Loucy (cell line): ENCODE measurements around the gene AARS2.

Source experiments
- H2AFZ ChIP-seq: fragments of 200-600 bp; sonication (generic); 2 replicates; pipeline ENCODE4 v1.6.0; 2016; ENCODE audit warnings: antibody characterized with exemption, mild to moderate bottlenecking, low read length, moderate library complexity
- H3F3A ChIP-seq: fragments of 200-600 bp; 2 replicates; pipeline ENCODE4 v1.6.0; 2016; ENCODE audit warnings: antibody characterized with exemption, low read depth, mild to moderate bottlenecking
- H3K27me3 ChIP-seq: fragments of 200-600 bp; sonication (generic); 2 replicates; pipeline ENCODE4 v1.6.1; 2014; ENCODE audit warnings: low read length, mild to moderate bottlenecking; ENCODE audit not compliant: insufficient read depth, poor library complexity, severe bottlenecking
- H3K36me3 ChIP-seq: fragments of 200-600 bp; sonication (generic); 2 replicates; pipeline ENCODE4 v1.6.1; 2016; ENCODE audit warnings: low read length; ENCODE audit not compliant: insufficient read depth
- H3K4me1 ChIP-seq: fragments of 200-600 bp; sonication (generic); 2 replicates; pipeline ENCODE4 v1.5.1; 2014; ENCODE audit warnings: low read length, mild to moderate bottlenecking; ENCODE audit not compliant: insufficient read depth, poor library complexity, severe bottlenecking
- H3K4me2 ChIP-seq: fragments of 200-600 bp; sonication (generic); 2 replicates; pipeline ENCODE4 v1.6.0; 2014; ENCODE audit warnings: antibody characterized with exemption, low read length, low read depth, mild to moderate bottlenecking; ENCODE audit not compliant: poor library complexity, severe bottlenecking
- H3K4me3 ChIP-seq: fragments of 200-600 bp; sonication (generic); 2 replicates; pipeline ENCODE4 v1.5.1; 2014; ENCODE audit warnings: low read length, mild to moderate bottlenecking, mixed read lengths; ENCODE audit not compliant: poor library complexity, severe bottlenecking
- H3K79me2 ChIP-seq: fragments of 200-600 bp; sonication (generic); 2 replicates; pipeline ENCODE4 v1.6.1; 2014; ENCODE audit warnings: low read length; ENCODE audit not compliant: insufficient read depth
- H3K9ac ChIP-seq: fragments of 200-600 bp; sonication (generic); 2 replicates; pipeline ENCODE4 v1.6.0; 2014; ENCODE audit warnings: mild to moderate bottlenecking, low read depth, low read length, moderate library complexity; ENCODE audit not compliant: poor library complexity, severe bottlenecking
- H3K9me2 ChIP-seq: fragments of 200-600 bp; sonication (generic); replicated peaks from 2 replicates; pipeline ENCODE4 v1.6.1; 2016; ENCODE audit warnings: low read depth, low read length, mixed read lengths
- H3K9me3 ChIP-seq: fragments of 200-600 bp; sonication (generic); 2 replicates; pipeline ENCODE4 v1.6.1; 2014; ENCODE audit warnings: mild to moderate bottlenecking, antibody characterized with exemption, low read length, low read depth; ENCODE audit not compliant: insufficient read depth
- H4K20me1 ChIP-seq: fragments of 200-600 bp; sonication (generic); 2 replicates; pipeline ENCODE4 v1.6.0; 2014; ENCODE audit warnings: antibody characterized with exemption, low read length, mild to moderate bottlenecking; ENCODE audit not compliant: insufficient read depth, poor library complexity, severe bottlenecking
- CTCF ChIP-seq: fragments of 200-600 bp; sonication (generic); conservative IDR thresholded peaks from 2 replicates; pipeline ENCODE4 v1.5.1; 2014; ENCODE audit warnings: mild to moderate bottlenecking, antibody characterized with exemption, low read length
- EZH2phosphoT487 ChIP-seq: fragments of 200-600 bp; IDR thresholded peaks from 2 replicates; pipeline ENCODE4 v1.6.1; 2018; ENCODE audit warnings: antibody characterized with exemption, mild to moderate bottlenecking, moderate library complexity, borderline replicate concordance

Gene AARS2

GRCh38 chr6:44265007-44265721 lies 48.0 kb downstream of the AARS2 start, which contains the start of gene NFKBIE:
NFKBIE (minus strand) TSS chr6:44265551; CDS start chr6:44265346, 205 bp downstream.
- H3K4me2 ChIP-seq = peak within 1 kb of the TSS; percentile 93
- TF ChIP-seq EZH2phosphoT487 (no peak), CTCF (peak; percentile 61)
- H3K79me2 ChIP-seq = peaks cover 36% of the 10 kb centered on the region
- H4K20me1 ChIP-seq = peaks cover 18% of the 10 kb centered on the region
- H2AFZ ChIP-seq = peak within 1 kb of the TSS; percentile 85
- peak within 1 kb of the TSS; percentile 82 for H3K9ac ChIP-seq
- H3K36me3 ChIP-seq = no peaks in the 10 kb centered on the region
- H3K4me1 ChIP-seq = peaks cover 45% of the 10 kb centered on the region
- no peaks in the 10 kb centered on the region for H3K27me3 ChIP-seq
- peak within 1 kb of the TSS; percentile 85 for H3K4me3 ChIP-seq
- no peaks in the 10 kb centered on the region for H3F3A ChIP-seq
- H3K9me3 ChIP-seq = no peaks in the 10 kb centered on the region
- no peaks in the 10 kb centered on the region for H3K9me2 ChIP-seq

GRCh38 chr6:44264154-44265006 lies 48.8 kb downstream of the AARS2 start:
- H3K9me3 ChIP-seq = no peaks in the 10 kb centered on the region
- peak overlapping the region; percentile 85 for H3K4me3 ChIP-seq
- no peaks in the 10 kb centered on the region for H3F3A ChIP-seq
- H2AFZ ChIP-seq = peak overlapping the region; percentile 85; the same call in 1 of the 2 replicates
- H3K36me3 ChIP-seq = no peaks in the 10 kb centered on the region; the same call in 1 of the 2 replicates
- peak overlapping the region; percentile 93 for H3K4me2 ChIP-seq
- H3K4me1 ChIP-seq = peaks cover 44% of the 10 kb centered on the region
- TF ChIP-seq EZH2phosphoT487 (no peak), CTCF (no peak)
- H3K9ac ChIP-seq = peak overlapping the region; percentile 82
- no peaks in the 10 kb centered on the region for H3K9me2 ChIP-seq
- H3K79me2 ChIP-seq = peaks cover 36% of the 10 kb centered on the region
- peaks cover 18% of the 10 kb centered on the region for H4K20me1 ChIP-seq
- no peaks in the 10 kb centered on the region for H3K27me3 ChIP-seq

GRCh38 chr6:44263354-44264100 lies 49.6 kb downstream of the AARS2 start:
- Histone ChIP-seq H3K4me1 (peaks cover 38% of the 10 kb centered on the region), H3K27me3 (no peaks in the 10 kb centered on the region), H3K9me3 (no peaks in the 10 kb centered on the region), H3K4me2 (peak overlapping the region; percentile 93), H3K4me3 (peak overlapping the region; percentile 85), H3K36me3 (peaks cover 3% of the 10 kb centered on the region; the same call in 1 of the 2 replicates), H3K79me2 (peaks cover 36% of the 10 kb centered on the region), H4K20me1 (peaks cover 18% of the 10 kb centered on the region), H3K9me2 (no peaks in the 10 kb centered on the region), H3F3A (no peaks in the 10 kb centered on the region), H2AFZ (no peak overlapping the region), H3K9ac (peak overlapping the region; percentile 82)
- no peak for TF ChIP-seq EZH2phosphoT487
- no peak for TF ChIP-seq CTCF
